GM11168 (cell line): ENCODE measurements around the gene ARPC2.
"Not testable (repeated sequence)": the region's sequence is repeated elsewhere in the genome, so short reads cannot be mapped to it uniquely, and the experiment has no call there.

Experiments used
- in situ Hi-C: fragments of 300-500 bp; cut with MboI; formaldehyde crosslinking; loops from one replicate; pipeline ENCODE4 v1.12.0; 2022; ENCODE audit warnings: low sequenced_read_pairs; ENCODE audit not compliant: unreplicated experiment

Gene ARPC2

DNA sequence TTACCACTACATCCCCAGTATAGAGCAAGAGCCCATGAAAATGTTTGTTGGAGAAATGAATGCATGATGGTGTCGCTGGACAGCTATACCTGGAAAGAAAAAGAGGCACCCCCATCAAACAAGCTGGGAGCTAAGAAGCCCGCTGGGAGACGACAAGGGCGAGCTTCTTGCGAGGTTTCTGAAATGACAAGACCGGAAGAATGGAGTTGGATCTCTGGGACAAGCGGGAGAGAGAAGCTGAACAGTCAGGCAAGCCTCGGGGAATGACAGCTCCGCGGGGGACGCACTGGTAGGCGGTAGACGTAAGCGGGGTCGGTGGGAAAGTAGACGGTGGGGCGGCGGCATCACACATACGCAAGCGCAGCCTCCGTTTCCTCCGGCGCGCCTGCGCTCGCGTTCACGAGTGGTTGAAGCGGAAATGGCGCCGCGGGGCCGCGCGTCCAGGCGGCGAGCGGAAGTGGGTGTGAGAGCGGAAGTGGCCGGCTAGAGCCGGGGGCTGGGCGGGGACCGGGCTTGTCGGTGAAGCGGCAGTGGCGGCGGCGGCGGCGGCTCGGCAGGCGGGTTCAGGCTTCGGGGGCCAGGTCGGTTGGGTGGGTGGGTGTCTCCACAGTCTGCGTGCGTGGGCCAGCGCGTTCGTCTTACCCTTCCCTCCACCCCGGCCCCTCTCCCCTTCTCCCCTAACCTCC, at the start of gene ARPC2:
TSS of gene ARPC2 (plus strand) at position 516 of the 686 bp plus-strand sequence. CDS start 282 bp downstream, outside the sequence.
- in situ Hi-C loops, result no loop called here

GRCh38 chr2:218168016-218168415, 49.0 kb upstream of the ARPC2 start:
- in situ Hi-C loops, result no loop called here

GRCh38 chr2:218168635-218169462, 48.1 kb upstream of the ARPC2 start:
- in situ Hi-C loops, result no loop called here

GRCh38 chr2:218169757-218170546, 47.0 kb upstream of the ARPC2 start:
- in situ Hi-C loops, result no loop called here

DNA sequence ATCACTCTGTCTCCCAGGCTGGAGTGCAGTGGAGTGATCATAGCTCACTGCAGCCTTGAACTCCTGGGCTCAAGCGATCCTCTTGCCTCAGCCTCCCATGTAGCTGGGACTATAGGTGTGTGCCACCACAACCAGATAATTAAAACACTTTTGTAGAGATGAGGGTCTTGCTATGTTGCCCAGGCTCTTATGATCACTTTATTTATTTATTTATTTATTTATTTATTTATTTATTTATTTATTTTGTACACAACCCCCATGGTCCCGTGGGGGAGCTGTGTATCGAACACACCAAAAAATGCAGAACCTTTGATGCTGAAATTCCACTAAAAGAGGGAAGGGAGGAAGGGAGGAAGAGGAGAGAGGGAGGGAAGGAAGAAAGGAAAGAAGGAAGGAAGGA, 45.2 kb upstream of the ARPC2 start:
- in situ Hi-C loops, result not testable (repeated sequence)

DNA sequence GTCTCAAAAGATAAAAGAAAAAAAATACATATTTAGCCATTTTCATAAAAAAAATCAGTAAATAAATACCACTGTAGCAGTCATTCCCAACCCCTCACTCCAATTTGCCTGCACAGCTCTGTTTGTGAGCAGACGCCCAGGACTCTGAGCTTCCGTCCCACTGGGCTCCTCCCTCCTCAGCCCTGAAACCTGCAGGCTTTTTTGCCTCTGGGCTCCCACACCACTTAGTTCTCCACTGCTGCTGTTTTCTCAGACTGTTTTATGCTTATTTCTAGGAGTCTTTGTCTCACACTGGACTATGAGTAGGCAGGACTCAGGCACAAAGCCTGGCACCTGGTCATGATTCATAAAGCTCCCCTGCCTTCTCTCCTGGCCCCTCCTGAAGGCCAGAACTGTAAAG, 44.1 kb upstream of the ARPC2 start:
- in situ Hi-C loops, result no loop called here

GRCh38 chr2:218179782-218180181, 37.2 kb upstream of the ARPC2 start:
- in situ Hi-C loops, result no loop called here

DNA sequence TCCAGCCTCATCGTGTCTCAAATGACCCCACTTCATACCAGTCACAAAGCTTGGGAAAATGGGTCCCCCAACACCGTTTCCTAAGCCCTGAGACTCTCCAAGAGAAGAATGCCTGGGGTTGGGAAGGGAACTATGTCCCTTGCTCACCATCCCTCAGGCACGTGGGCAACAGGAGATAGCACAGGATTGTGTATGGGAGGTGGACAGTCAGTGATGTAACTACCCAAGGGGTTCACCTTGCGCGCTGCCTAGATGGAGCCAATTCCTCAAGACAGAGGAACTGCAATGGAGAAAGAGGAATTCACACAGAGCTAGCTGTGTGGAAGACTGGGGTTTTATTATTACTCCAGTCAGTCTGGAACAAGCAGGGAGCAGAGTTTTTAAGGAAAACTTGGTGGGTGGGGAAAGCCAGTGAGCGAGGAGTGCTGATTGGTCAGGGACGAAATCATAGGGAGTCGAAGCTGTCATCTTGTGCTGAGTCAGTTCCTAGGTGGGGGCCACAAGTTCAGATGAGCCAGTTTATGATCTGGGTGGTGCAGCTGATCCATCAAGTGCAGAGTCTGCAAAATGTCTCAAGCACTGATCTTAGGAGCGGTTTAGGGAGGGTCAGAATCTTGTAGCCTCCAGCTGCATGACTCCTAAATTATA, 36.4 kb upstream of the ARPC2 start:
- in situ Hi-C loops, result no loop called here

GRCh38 chr2:218184331-218184730, 32.7 kb upstream of the ARPC2 start:
- in situ Hi-C loops, result no loop called here

- in situ Hi-C loops, result no loop called here
Observed at GRCh38 chr2:218186355-218186766, 30.6 kb upstream of the ARPC2 start.

DNA sequence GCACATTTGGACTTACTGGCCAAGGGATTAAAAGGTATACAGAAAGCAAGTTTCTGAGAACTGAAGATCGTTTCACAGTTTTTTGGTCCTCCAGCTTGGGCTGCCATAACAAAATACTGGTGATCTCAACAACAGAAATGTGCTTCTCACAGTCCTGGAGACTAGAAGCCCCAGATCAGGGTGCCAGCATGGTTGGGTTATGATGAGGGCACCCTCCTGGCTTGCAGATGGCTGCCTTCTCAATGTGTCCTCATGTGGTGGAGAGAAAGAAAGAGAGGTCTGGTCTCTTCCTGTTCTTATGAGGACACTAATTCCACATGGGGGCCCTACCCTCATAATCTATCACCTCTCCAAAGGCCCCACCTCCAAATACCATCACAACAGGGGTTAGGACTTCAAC, 30.1 kb upstream of the ARPC2 start:
- in situ Hi-C loops, result no loop called here

DNA sequence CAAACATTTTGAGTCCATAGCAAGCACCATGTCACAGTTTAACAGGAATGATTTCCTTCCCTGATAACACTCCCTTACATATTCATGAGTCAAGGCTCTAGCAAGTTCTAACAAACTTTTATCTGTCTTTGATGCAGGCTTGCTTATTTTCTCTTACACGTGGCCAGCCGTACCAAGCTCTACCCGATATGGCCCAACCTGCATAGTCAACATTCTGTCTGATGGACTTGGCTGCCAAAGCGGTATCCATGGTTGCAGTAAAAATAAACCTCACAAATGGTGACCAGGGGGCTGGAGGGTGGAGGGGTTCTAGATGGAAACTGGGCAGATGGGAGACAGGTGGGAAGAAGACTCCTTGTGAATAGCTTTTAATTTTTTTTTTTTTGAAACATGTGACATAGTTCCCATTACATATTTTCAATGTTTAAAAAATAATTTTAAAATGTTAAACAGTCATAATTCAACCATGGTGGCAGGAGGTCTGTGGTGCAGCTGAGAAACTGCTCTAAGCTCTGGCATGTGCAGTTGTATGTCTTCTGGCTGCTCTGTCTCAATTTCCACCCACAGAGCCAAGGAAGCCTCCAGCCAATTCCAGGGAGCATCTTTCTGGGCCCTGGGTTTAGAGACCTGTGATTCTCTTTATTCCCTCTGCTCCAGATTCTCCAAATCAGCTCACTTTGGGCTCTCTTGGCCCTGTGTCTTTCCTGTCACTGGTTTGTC, 29.5 kb upstream of the ARPC2 start:
- in situ Hi-C loops, result no loop called here

DNA sequence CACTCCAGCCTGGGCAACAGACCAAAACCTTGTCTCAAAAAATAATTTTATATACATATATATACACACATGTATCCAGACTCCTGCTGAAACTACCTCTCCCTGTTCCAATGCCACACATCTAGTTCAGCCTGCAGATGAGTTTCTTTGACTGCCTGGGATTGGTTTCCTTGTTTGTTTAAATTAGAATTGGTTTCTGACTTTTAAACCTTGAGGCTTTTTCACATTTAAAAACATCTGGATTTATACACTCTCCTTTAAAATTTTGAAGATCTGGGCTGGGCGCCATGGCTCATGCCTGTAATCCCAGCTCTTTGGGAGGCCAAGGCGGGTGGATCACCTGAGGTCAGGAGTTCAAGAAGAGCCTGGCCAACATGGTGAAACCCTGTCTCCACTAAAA, 28.5 kb upstream of the ARPC2 start:
- in situ Hi-C loops, result no loop called here

DNA sequence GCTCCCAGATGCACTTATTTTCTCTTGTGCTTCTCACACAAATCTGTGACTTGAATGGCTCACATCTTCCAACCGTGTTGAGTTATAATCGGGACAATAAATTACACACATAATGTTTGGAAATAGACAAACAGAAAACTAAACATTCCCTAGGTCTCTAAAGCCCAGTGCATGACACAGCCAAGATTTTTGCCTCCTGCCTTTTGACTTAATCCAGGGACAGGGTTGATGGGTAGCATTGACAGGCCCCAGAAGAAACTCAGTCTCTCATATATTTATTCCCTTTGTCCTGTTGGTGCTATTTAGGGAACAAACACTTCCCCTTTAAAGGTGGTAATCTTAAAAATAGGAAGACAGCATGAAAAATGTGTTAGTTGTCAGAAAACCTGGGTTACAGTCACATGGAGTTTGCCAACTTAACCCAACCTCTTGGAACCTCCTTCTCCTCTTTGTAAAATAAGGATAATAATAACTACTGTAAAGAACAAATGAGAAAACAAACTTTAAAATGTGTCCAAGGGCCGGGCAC, 24.0 kb upstream of the ARPC2 start:
- in situ Hi-C loops, result no loop called here

DNA sequence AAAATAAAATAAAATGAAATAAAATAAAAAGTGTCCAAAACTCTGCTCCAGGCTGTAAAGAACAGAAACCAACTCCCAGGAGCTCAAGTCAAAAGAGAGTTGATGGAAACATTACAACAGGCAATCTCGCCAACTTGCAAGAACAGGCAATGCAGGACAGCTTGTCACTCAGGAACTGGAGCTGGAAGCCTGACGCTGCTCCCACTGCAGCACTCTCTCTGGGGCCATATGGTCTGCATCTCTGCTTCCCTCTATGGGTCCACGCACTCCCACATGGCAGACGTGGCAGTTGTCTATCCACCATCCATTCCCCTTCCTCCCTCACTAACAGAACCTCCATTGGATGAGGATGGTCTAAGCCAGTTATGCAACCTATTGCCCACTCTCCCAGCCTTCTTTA, 23.3 kb upstream of the ARPC2 start:
- in situ Hi-C loops, result no loop called here

DNA sequence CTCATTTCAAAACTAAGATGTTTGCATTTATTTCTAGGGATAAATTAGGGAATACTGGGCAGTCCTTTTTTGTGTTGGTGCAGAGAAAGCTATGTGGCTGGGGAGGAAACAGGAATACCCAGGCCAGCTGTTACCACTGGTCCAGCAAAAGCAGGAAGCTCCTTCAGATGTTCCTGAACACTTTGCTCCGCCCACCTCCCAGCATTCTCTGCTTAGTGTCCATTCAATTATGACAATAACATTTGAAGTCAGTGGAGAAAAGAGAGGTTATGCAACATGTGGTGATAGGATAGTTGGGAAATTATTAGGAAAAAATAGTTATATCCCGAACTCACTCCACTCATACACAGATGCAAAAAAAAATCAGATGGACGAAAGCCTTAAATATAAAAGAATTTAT, 22.1 kb upstream of the ARPC2 start:
- in situ Hi-C loops, result no loop called here

- in situ Hi-C loops, result no loop called here
Observed at GRCh38 chr2:218196974-218197373, 20.0 kb upstream of the ARPC2 start.

DNA sequence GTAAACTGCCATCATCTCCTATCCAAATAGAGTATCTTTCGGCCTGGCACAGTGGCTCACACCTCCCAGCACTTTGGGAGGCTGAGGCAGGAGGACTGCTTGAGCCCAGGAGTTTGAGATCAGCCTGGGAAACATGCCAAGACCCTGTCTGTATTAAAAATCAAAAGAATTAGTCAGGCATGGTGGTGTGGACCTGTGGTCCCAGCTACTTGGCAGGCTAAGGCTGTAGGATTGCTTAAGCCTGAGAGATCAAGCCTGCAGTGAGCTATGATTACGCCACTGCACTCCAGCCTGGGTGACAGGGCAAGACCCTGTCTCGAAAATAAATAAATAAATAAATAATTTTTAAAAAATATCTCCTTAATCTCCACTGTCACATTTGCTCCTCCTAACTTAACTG, 14.7 kb upstream of the ARPC2 start:
- in situ Hi-C loops, result no loop called here

- in situ Hi-C loops, result no loop called here
Observed at GRCh38 chr2:218209078-218209477, 7.9 kb upstream of the ARPC2 start.

DNA sequence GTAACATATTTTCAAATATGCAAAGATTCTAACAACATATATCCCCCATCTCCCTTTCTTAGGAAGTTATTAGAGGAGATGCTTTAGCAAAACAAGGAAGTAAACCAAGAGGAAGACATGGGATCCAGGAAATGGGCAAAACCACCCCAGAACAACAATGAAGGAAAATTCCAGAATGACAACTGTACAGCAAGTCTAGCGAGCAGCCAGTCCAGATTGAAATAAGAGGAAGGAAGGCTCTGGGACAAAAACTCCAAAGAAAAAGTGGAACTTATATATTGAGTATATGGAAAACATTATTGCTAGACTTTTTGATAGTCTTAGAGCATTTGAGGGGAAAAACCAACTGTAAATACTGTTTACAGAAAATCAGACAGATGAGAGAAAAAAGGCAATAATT, 2.9 kb upstream of the ARPC2 start:
- in situ Hi-C loops, result no loop called here
